ENCODE data around the gene TLE6. TPM values are rescaled to one million over a fixed set of nuclear protein-coding genes. Genes with fewer than 3 reads are reported as not detected.

TLE6 gene
- polyA plus RNA-seq, 1 experiment: 0.26 TPM

DNA sequence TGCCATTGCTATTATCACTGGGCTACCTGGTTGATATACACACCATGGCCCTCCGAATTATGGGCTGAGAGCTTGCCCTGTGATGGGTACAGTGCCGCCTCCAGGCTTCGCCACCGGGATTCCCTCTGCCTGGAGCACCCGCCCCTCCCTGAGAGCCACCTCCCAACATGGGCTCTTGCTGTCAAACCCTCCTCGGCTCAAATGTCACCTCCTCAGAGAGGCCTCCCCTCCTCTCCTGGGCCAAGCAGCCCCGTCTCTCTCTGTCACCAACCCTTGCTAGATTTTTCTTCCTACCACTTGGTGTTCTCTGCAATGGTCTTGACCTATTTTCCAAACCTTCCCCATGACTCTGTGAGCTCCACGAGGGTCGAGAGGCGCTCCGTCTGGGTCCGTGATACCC lies 64.0 kb downstream of the TLE6 start:
- ChIA-PET POLR2A (no interaction called here), CTCF (no interaction called here)
- TF ChIP-seq, protein P1, sequence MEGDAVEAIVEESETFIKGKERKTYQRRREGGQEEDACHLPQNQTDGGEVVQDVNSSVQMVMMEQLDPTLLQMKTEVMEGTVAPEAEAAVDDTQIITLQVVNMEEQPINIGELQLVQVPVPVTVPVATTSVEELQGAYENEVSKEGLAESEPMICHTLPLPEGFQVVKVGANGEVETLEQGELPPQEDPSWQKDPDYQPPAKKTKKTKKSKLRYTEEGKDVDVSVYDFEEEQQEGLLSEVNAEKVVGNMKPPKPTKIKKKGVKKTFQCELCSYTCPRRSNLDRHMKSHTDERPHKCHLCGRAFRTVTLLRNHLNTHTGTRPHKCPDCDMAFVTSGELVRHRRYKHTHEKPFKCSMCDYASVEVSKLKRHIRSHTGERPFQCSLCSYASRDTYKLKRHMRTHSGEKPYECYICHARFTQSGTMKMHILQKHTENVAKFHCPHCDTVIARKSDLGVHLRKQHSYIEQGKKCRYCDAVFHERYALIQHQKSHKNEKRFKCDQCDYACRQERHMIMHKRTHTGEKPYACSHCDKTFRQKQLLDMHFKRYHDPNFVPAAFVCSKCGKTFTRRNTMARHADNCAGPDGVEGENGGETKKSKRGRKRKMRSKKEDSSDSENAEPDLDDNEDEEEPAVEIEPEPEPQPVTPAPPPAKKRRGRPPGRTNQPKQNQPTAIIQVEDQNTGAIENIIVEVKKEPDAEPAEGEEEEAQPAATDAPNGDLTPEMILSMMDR (IDR thresholded peaks at IDR 0.05; ENCODE audit: insufficient read depth, low read depth, low read length): no peak
- Histone ChIP-seq H3K36me3 (ENCODE audit: control insufficient read depth, insufficient read depth, low read length) (no peaks in the 10 kb centered on the region), H3K4me3 (ENCODE audit: low read depth, low read length) (no peak overlapping the region), H3K27me3 (ENCODE audit: control insufficient read depth, insufficient read depth, low read length) (no peaks in the 10 kb centered on the region)
- DNase-seq (ENCODE audit: low read depth): no peak

DNA sequence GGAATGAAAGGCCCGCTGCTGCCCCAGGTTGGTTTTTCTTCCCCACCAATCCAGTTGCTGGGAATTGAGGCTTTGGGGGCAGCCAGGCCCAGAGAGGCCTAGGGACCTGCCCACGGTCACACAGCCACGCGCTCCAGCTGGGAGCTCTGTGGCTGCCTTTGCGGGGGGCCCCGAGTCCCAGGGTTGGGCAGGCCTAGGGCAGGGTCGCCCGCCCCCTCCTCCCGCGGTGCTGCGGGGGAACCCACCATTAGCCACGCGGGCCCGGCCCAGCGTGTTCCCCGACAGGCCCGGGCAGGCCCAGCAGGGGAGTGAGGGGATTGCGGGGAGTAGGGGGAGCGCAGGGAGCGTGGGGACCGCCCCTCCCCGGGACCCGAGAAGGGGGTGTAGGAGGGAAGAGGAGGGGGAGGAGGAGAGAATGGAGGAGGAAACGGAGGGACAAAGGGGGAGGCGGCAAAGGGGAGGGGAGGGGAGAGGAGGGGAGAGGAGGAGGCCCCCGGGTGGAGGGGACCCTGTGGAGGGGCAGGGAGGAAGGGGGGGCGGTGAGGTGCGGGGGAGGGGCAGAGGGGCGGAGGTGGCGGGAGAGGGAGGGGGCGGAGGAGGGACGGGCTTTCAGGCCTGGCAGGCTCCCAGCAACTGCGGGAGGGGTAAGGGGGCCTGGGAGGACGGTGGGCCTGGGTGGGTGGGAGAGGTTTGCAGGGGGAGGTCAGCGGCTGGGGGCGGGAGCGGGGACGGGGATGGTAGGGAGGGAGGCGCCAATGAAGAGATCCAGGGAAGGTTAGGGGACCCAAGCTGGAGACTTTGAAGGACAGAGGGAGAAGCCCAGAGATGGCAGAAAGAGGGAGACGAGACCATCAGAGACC lies 64.6 kb downstream of the TLE6 start:
- CTCF ChIA-PET: no interaction called here
- DNase-seq (ENCODE audit: low read depth): no peak
- no peak overlapping the region for H3K4me3 ChIP-seq (ENCODE audit: low read depth, low read length)
- no peaks in the 10 kb centered on the region for H3K36me3 ChIP-seq (ENCODE audit: control insufficient read depth, insufficient read depth, low read length)
- TF ChIP-seq, protein P1 (IDR thresholded peaks at IDR 0.05; ENCODE audit: insufficient read depth, low read depth, low read length): no peak
- POLR2A ChIA-PET: no interaction called here
- no peaks in the 10 kb centered on the region for H3K27me3 ChIP-seq (ENCODE audit: control insufficient read depth, insufficient read depth, low read length)

DNA sequence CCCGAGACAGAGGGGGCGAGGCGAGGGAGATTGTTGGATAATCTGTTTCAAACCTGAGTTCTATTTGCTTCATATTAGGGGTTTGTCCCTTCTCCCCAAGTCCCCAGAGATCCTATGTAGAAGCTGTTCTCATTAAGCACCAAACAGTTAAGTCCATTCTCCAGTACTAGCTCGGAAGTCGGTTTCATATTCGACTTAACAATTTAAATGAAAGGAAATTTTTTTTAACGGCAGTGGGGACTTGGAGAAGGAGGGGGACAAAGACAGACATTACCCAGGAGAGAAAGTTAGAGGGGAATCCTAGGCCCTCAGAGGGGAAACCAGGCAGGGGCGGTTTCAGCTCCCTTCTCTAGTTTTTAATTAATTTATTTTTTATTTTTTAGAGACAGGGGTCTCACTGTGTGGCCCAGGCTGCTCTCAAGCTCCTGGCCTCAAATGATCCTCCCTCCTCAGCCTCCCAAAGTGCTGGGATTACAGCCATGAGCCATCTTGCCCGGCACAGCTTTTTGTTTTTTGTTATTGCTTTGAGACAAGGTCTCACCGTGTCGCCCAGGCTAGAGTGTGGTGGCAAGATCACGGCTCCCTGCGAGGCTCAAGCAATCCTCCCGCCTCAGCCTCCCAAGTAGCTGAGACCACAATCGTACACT lies 65.4 kb downstream of the TLE6 start:
- no peaks in the 10 kb centered on the region for H3K36me3 ChIP-seq (ENCODE audit: control insufficient read depth, insufficient read depth, low read length)
- TF ChIP-seq, protein P1 (IDR thresholded peaks at IDR 0.05; ENCODE audit: insufficient read depth, low read depth, low read length): no peak
- H3K4me3 ChIP-seq (ENCODE audit: low read depth, low read length): no peak overlapping the region
- no peak for DNase-seq (ENCODE audit: low read depth)
- POLR2A ChIA-PET: no interaction called here
- no peaks in the 10 kb centered on the region for H3K27me3 ChIP-seq (ENCODE audit: control insufficient read depth, insufficient read depth, low read length)
- CTCF ChIA-PET: interaction anchor here (0.7 to 1.0 kb wide), 2 partner anchors 13 to 40 kb away, joined by 3 read pairs; no protein-coding TSS in a partner anchor

Other genes with a start within 250 kb of the TLE6 start
- gene SLC39A3, start 237.5 kb upstream of the TLE6 start, polyA plus RNA-seq (2011; rRNA removed): 51.7 and 67.9 TPM in 2 replicates
- 45.2 and 88.2 TPM in 2 replicates for gene SGTA, start 194.3 kb upstream of the TLE6 start, polyA plus RNA-seq (2011; rRNA removed)
- 43.5 and 71.7 TPM in 2 replicates for gene THOP1, start 192.1 kb upstream of the TLE6 start, polyA plus RNA-seq (2011; rRNA removed)
- 2.1 and 2.2 TPM in 2 replicates for gene ZNF554, start 157.7 kb upstream of the TLE6 start, polyA plus RNA-seq (2011; rRNA removed)
- 3.0 and 5.0 TPM in 2 replicates for gene ZNF555, start 136.1 kb upstream of the TLE6 start, polyA plus RNA-seq (2011; rRNA removed)
- not detected in 2 replicates for gene ZNF556, start 110.2 kb upstream of the TLE6 start, polyA plus RNA-seq (2011; rRNA removed)
- gene ZNF57, start 76.6 kb upstream of the TLE6 start, polyA plus RNA-seq (2011; rRNA removed): 1.8 and 2.8 TPM in 2 replicates
- 3.2 and 3.4 TPM in 2 replicates for gene ZNF77, start 32.6 kb upstream of the TLE6 start, polyA plus RNA-seq (2011; rRNA removed)
- gene TLE2, start 51.7 kb downstream of the TLE6 start, polyA plus RNA-seq (2011; rRNA removed): 0.74 and 1.0 TPM in 2 replicates
- gene TLE5, start 84.9 kb downstream of the TLE6 start, polyA plus RNA-seq (2011; rRNA removed): 365 and 579 TPM in 2 replicates
- gene GNA11, start 116.8 kb downstream of the TLE6 start, polyA plus RNA-seq (2011; rRNA removed): 8.0 and 15.6 TPM in 2 replicates
- 0.06 TPM in 1 of 2 replicates, not detected in the other for gene GNA15, start 158.5 kb downstream of the TLE6 start, polyA plus RNA-seq (2011; rRNA removed)
- not detected in 2 replicates for gene S1PR4, start 201.2 kb downstream of the TLE6 start, polyA plus RNA-seq (2011; rRNA removed)
- 45.3 and 75.8 TPM in 2 replicates for gene NCLN, start 208.4 kb downstream of the TLE6 start, polyA plus RNA-seq (2011; rRNA removed)
- gene CELF5, start 247.1 kb downstream of the TLE6 start, polyA plus RNA-seq (2011; rRNA removed): 0.01 and 0.18 TPM in 2 replicates